ENCODE measurements around the gene MILR1. TPM values are rescaled to one million over a fixed set of nuclear protein-coding genes. Genes with fewer than 3 reads are reported as not detected.

Gene MILR1
- total and polyA plus RNA-seq, 2 experiments from 2014 or later, result 0.39 TPM; not detected in 1

DNA sequence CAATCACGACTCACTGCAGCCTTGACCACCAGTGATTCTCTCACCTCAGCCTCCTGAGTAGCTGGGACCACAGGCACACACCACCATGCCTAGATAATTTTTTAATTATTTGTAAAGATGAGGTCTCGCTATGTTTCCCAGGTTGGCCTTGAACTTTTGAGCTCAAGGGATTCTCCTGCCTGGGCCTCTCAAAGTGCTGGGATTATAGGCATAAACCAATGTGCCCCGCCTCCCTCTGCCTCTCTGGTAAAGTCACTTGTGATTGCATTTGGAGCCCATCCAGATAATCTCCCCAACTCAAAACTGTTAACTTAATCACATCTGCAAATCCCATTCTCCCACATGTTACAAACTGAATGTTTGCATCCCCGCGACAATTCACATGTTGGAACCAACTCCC is 46.4 kb upstream of the MILR1 start:
- Histone ChIP-seq H3K9me2 (ENCODE audit: insufficient read depth) (no peaks in the 10 kb centered on the region), H3K4me2 (no peak overlapping the region), H3F3A (replicated peaks; ENCODE audit: low read depth) (no peaks in the 10 kb centered on the region), H3K27ac (ENCODE audit: low read depth) (no peak overlapping the region), H3K27me3 (ENCODE audit: insufficient read depth) (no peaks in the 10 kb centered on the region), H3K4me3 (no peak overlapping the region), H3K36me3 (ENCODE audit: insufficient read depth) (no peaks in the 10 kb centered on the region), H4K20me1 (replicated peaks; ENCODE audit: insufficient read depth) (no peaks in the 10 kb centered on the region), H2AFZ (no peak overlapping the region), H3K4me1 (ENCODE audit: insufficient read depth) (no peaks in the 10 kb centered on the region), H3K79me2 (replicated peaks; ENCODE audit: insufficient read depth) (no peaks in the 10 kb centered on the region)
- DNase-seq (ENCODE audit: low spot score) (no peak), ATAC-seq (no peak)
- TF ChIP-seq ZNF331 (CRISPR knock-in tag; IDR thresholded peaks at IDR 0.05; ENCODE audit: low read depth) (no peak), CREB1 (CRISPR knock-in tag; IDR thresholded peaks at IDR 0.05; ENCODE audit: low read depth) (no peak), NANOG (IDR thresholded peaks at IDR 0.05; ENCODE audit: borderline replicate concordance) (no peak), JUNB (IDR thresholded peaks at IDR 0.05; ENCODE audit: unreplicated experiment) (no peak), POLR2AphosphoS5 (IDR thresholded peaks at IDR 0.05; ENCODE audit: low read depth) (no peak), STAT1 (IDR thresholded peaks at IDR 0.05; ENCODE audit: unreplicated experiment) (no peak), EZH2 (IDR thresholded peaks at IDR 0.05; ENCODE audit: low read depth, unreplicated experiment) (no peak), ZNF114 (CRISPR knock-in tag; IDR thresholded peaks at IDR 0.05) (no peak), EZH2phosphoT487 (IDR thresholded peaks at IDR 0.05; ENCODE audit: unreplicated experiment) (no peak)
- TF ChIP-seq, protein P1, sequence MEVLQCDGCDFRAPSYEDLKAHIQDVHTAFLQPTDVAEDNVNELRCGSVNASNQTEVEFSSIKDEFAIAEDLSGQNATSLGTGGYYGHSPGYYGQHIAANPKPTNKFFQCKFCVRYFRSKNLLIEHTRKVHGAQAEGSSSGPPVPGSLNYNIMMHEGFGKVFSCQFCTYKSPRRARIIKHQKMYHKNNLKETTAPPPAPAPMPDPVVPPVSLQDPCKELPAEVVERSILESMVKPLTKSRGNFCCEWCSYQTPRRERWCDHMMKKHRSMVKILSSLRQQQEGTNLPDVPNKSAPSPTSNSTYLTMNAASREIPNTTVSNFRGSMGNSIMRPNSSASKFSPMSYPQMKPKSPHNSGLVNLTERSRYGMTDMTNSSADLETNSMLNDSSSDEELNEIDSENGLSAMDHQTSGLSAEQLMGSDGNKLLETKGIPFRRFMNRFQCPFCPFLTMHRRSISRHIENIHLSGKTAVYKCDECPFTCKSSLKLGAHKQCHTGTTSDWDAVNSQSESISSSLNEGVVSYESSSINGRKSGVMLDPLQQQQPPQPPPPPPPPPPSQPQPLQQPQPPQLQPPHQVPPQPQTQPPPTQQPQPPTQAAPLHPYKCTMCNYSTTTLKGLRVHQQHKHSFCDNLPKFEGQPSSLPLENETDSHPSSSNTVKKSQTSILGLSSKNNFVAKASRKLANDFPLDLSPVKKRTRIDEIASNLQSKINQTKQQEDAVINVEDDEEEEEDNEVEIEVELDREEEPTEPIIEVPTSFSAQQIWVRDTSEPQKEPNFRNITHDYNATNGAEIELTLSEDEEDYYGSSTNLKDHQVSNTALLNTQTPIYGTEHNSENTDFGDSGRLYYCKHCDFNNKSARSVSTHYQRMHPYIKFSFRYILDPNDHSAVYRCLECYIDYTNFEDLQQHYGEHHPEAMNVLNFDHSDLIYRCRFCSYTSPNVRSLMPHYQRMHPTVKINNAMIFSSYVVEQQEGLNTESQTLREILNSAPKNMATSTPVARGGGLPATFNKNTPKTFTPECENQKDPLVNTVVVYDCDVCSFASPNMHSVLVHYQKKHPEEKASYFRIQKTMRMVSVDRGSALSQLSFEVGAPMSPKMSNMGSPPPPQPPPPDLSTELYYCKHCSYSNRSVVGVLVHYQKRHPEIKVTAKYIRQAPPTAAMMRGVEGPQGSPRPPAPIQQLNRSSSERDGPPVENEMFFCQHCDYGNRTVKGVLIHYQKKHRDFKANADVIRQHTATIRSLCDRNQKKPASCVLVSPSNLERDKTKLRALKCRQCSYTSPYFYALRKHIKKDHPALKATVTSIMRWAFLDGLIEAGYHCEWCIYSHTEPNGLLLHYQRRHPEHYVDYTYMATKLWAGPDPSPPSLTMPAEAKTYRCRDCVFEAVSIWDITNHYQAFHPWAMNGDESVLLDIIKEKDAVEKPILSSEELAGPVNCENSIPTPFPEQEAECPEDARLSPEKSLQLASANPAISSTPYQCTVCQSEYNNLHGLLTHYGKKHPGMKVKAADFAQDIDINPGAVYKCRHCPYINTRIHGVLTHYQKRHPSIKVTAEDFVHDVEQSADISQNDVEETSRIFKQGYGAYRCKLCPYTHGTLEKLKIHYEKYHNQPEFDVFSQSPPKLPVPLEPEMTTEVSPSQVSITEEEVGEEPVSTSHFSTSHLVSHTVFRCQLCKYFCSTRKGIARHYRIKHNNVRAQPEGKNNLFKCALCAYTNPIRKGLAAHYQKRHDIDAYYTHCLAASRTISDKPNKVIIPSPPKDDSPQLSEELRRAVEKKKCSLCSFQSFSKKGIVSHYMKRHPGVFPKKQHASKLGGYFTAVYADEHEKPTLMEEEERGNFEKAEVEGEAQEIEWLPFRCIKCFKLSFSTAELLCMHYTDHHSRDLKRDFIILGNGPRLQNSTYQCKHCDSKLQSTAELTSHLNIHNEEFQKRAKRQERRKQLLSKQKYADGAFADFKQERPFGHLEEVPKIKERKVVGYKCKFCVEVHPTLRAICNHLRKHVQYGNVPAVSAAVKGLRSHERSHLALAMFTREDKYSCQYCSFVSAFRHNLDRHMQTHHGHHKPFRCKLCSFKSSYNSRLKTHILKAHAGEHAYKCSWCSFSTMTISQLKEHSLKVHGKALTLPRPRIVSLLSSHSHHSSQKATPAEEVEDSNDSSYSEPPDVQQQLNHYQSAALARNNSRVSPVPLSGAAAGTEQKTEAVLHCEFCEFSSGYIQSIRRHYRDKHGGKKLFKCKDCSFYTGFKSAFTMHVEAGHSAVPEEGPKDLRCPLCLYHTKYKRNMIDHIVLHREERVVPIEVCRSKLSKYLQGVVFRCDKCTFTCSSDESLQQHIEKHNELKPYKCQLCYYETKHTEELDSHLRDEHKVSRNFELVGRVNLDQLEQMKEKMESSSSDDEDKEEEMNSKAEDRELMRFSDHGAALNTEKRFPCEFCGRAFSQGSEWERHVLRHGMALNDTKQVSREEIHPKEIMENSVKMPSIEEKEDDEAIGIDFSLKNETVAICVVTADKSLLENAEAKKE (CRISPR knock-in tag; IDR thresholded peaks at IDR 0.05), result no peak
- TF ChIP-seq, protein P2, sequence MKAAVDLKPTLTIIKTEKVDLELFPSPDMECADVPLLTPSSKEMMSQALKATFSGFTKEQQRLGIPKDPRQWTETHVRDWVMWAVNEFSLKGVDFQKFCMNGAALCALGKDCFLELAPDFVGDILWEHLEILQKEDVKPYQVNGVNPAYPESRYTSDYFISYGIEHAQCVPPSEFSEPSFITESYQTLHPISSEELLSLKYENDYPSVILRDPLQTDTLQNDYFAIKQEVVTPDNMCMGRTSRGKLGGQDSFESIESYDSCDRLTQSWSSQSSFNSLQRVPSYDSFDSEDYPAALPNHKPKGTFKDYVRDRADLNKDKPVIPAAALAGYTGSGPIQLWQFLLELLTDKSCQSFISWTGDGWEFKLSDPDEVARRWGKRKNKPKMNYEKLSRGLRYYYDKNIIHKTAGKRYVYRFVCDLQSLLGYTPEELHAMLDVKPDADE (IDR thresholded peaks at IDR 0.05), result no peak
- TF ChIP-seq, protein P3, sequence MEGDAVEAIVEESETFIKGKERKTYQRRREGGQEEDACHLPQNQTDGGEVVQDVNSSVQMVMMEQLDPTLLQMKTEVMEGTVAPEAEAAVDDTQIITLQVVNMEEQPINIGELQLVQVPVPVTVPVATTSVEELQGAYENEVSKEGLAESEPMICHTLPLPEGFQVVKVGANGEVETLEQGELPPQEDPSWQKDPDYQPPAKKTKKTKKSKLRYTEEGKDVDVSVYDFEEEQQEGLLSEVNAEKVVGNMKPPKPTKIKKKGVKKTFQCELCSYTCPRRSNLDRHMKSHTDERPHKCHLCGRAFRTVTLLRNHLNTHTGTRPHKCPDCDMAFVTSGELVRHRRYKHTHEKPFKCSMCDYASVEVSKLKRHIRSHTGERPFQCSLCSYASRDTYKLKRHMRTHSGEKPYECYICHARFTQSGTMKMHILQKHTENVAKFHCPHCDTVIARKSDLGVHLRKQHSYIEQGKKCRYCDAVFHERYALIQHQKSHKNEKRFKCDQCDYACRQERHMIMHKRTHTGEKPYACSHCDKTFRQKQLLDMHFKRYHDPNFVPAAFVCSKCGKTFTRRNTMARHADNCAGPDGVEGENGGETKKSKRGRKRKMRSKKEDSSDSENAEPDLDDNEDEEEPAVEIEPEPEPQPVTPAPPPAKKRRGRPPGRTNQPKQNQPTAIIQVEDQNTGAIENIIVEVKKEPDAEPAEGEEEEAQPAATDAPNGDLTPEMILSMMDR (conservative IDR thresholded peaks at IDR 0.05; ENCODE audit: low read depth in 2 of 2), result no peak
- TF ChIP-seq, protein P4, sequence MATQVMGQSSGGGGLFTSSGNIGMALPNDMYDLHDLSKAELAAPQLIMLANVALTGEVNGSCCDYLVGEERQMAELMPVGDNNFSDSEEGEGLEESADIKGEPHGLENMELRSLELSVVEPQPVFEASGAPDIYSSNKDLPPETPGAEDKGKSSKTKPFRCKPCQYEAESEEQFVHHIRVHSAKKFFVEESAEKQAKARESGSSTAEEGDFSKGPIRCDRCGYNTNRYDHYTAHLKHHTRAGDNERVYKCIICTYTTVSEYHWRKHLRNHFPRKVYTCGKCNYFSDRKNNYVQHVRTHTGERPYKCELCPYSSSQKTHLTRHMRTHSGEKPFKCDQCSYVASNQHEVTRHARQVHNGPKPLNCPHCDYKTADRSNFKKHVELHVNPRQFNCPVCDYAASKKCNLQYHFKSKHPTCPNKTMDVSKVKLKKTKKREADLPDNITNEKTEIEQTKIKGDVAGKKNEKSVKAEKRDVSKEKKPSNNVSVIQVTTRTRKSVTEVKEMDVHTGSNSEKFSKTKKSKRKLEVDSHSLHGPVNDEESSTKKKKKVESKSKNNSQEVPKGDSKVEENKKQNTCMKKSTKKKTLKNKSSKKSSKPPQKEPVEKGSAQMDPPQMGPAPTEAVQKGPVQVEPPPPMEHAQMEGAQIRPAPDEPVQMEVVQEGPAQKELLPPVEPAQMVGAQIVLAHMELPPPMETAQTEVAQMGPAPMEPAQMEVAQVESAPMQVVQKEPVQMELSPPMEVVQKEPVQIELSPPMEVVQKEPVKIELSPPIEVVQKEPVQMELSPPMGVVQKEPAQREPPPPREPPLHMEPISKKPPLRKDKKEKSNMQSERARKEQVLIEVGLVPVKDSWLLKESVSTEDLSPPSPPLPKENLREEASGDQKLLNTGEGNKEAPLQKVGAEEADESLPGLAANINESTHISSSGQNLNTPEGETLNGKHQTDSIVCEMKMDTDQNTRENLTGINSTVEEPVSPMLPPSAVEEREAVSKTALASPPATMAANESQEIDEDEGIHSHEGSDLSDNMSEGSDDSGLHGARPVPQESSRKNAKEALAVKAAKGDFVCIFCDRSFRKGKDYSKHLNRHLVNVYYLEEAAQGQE (IDR thresholded peaks at IDR 0.05; ENCODE audit: unreplicated experiment), result no peak
- no peaks in the 10 kb centered on the region for H3K36me3 Mint-ChIP-seq (ENCODE audit: low read depth)
- H3K9me3 Mint-ChIP-seq, result no peaks in the 10 kb centered on the region; the same call in 2 of the 3 replicates
- peaks cover 7% of the 10 kb centered on the region; the same call in 2 of the 3 replicates for H3K4me1 Mint-ChIP-seq
- no peak overlapping the region for H3K27ac Mint-ChIP-seq
- no peak overlapping the region for H3K4me3 Mint-ChIP-seq
- peaks cover 2% of the 10 kb centered on the region for H3K27me3 Mint-ChIP-seq (ENCODE audit: insufficient read depth, low read depth, poor library complexity)
